Endothelial cell of umbilical vein (primary cell): ENCODE measurements around the gene EXOC3L1. TPM values are rescaled to one million over a fixed set of nuclear protein-coding genes. Genes with fewer than 3 reads are reported as not detected.

ENCODE experiments used
- BruUV-seq: library from RNA; stranded (reverse); fragments of 400-500 nt; replicated peaks from 2 replicates; lab custom pipeline; 2021; lab: Mats Ljungman, UMichigan
- CTCF ChIA-PET: fragments of 300-600, 350-600 bp; sonication (Branson Sonifier 250); formaldehyde crosslinking; loops from one replicate; lab custom pipeline; 2021; ENCODE audit warnings: antibody characterized with exemption, inconsistent platforms; lab: Charles Lee
- POLR2A ChIA-PET: fragments of 300-600, 350-600 bp; sonication (Branson Sonifier 250); formaldehyde crosslinking; loops from one replicate; lab custom pipeline; 2021; ENCODE audit warnings: antibody characterized with exemption, inconsistent platforms; lab: Charles Lee
- DNase-seq: peaks from one replicate; pipeline ENCODE4 v3.0.0-alpha.2; 2011; ENCODE audit warnings: low read depth, low spot score
- FAIRE-seq: peaks from 2 replicates; lab custom pipeline; 2011; peaks lifted over from hg19 to GRCh38; lab: Jason Lieb, UNC
- H2AFZ ChIP-seq: 2 replicates; pipeline ENCODE4 v1.6.0; 2012; ENCODE audit warnings: low read depth, low read length, control low read depth, inconsistent platforms
- H3K27ac ChIP-seq: 2 replicates; pipeline ENCODE4 v1.5.1; 2011; ENCODE audit warnings: low read depth, mild to moderate bottlenecking, control low read depth, low read length, moderate library complexity; ENCODE audit not compliant: insufficient read depth
- H3K27me3 ChIP-seq, 2 experiments: 2 replicates each; pipeline versions ENCODE4 v1.6.0 to v1.6.1; 2011; ENCODE audit warnings: low read length in 2 of 2, mixed read lengths in 1 of 2; ENCODE audit not compliant: control insufficient read depth in 2 of 2, insufficient read depth in 2 of 2
- H3K36me3 ChIP-seq, 2 experiments: 2 replicates in 1 of 2; 3 replicates in 1 of 2; pipeline ENCODE4 v1.5.1; 2011; ENCODE audit warnings: low read length in 2 of 2, mild to moderate bottlenecking in 1 of 2, moderate library complexity in 1 of 2; ENCODE audit not compliant: control insufficient read depth in 2 of 2, insufficient read depth in 2 of 2; ENCODE audit errors: extremely low read depth in 1 of 2
- H3K4me1 ChIP-seq: 3 replicates; pipeline ENCODE4 v1.5.1; 2011; ENCODE audit warnings: mild to moderate bottlenecking, low read length; ENCODE audit not compliant: control insufficient read depth, insufficient read depth; ENCODE audit errors: extremely low read depth
- H3K4me2 ChIP-seq: 2 replicates; pipeline ENCODE4 v1.6.1; 2011; ENCODE audit warnings: low read length, control low read depth, mixed read lengths; ENCODE audit not compliant: insufficient read depth
- H3K4me3 ChIP-seq, 3 experiments: fragments of 200-600 bp in 1 of 3; sonication (generic), shearing (Covaris generic) in 1 of 3; replicated peaks in 1 of 3; 2 replicates each; pipeline ENCODE4 v1.5.1; 2011 to 2016; ENCODE audit warnings: control low read depth in 3 of 3, low read length in 3 of 3, mild to moderate bottlenecking in 2 of 3, inconsistent platforms in 1 of 3, low read depth in 1 of 3, moderate library complexity in 1 of 3; ENCODE audit not compliant: insufficient read depth in 1 of 3
- H3K79me2 ChIP-seq: 2 replicates; pipeline ENCODE4 v1.6.0; 2012; ENCODE audit warnings: low read length, inconsistent platforms; ENCODE audit not compliant: control insufficient read depth, insufficient read depth
- H3K9ac ChIP-seq: replicated peaks from 2 replicates; pipeline ENCODE3; 2011; ENCODE audit warnings: low read length, control low read depth; ENCODE audit not compliant: insufficient read depth; ENCODE audit errors: extremely low read depth
- H3K9me1 ChIP-seq: replicated peaks from 3 replicates; pipeline ENCODE4 v1.6.0; 2011; ENCODE audit warnings: mild to moderate bottlenecking, low read length; ENCODE audit not compliant: control insufficient read depth, insufficient read depth; ENCODE audit errors: extremely low read depth
- H3K9me3 ChIP-seq: replicated peaks from 2 replicates; pipeline ENCODE4 v1.5.1; 2012; ENCODE audit warnings: low read length, inconsistent platforms; ENCODE audit not compliant: control insufficient read depth, insufficient read depth
- H4K20me1 ChIP-seq: replicated peaks from 2 replicates; pipeline ENCODE3; 2011; ENCODE audit warnings: mild to moderate bottlenecking, low read length; ENCODE audit not compliant: control insufficient read depth, insufficient read depth; ENCODE audit errors: extremely low read depth
- EZH2 ChIP-seq: IDR thresholded peaks from 2 replicates; pipeline ENCODE4 v1.6.1; 2012; ENCODE audit warnings: borderline replicate concordance, low read depth, mild to moderate bottlenecking, moderate library complexity, low read length, inconsistent platforms; ENCODE audit not compliant: severe bottlenecking
- FOS ChIP-seq: IDR thresholded peaks from 2 replicates; pipeline ENCODE4 v1.6.1; 2011; ENCODE audit warnings: mild to moderate bottlenecking, low read length, moderate library complexity, borderline replicate concordance; ENCODE audit not compliant: insufficient read depth
- GATA2 ChIP-seq: IDR thresholded peaks from 2 replicates; pipeline ENCODE4 v1.7.0; 2011; ENCODE audit warnings: low read depth, mild to moderate bottlenecking, moderate library complexity, mixed read lengths, low read length; ENCODE audit not compliant: insufficient read length, insufficient read depth
- JUN ChIP-seq: IDR thresholded peaks from 2 replicates; pipeline ENCODE4 v1.6.1; 2011; ENCODE audit warnings: borderline replicate concordance, low read depth; ENCODE audit not compliant: insufficient read length, insufficient read depth
- MAX ChIP-seq: IDR thresholded peaks from 2 replicates; pipeline ENCODE4 v1.6.1; 2011; ENCODE audit not compliant: insufficient read depth, insufficient read length
- MYC ChIP-seq: IDR thresholded peaks from one replicate; pipeline ENCODE4 v1.6.1; 2011; ENCODE audit warnings: mild to moderate bottlenecking, low read depth, low read length
- POLR2A ChIP-seq: IDR thresholded peaks from 2 replicates; pipeline ENCODE4 v1.6.1; 2012; ENCODE audit warnings: low read depth, mild to moderate bottlenecking, control low read depth, low read length
- POLR2AphosphoS5 ChIP-seq: IDR thresholded peaks from 2 replicates; pipeline ENCODE4 v1.6.1; 2012; ENCODE audit warnings: low read depth, mild to moderate bottlenecking, control low read depth, low read length, moderate library complexity; ENCODE audit not compliant: insufficient read depth
- dilution Hi-C: fragments of 300-500 bp; cut with MboI; formaldehyde crosslinking; loops from one replicate; pipeline ENCODE4 v1.15.0; 2019; ENCODE audit warnings: low sequenced_read_pairs; ENCODE audit not compliant: extremely low pct_ligation_motif_present
- intact Hi-C: fragments of 100-400 bp; cut with micrococcal nuclease; formaldehyde crosslinking; loops from one replicate; pipeline ENCODE4 v1.10.0; 2022
- polyA plus RNA-seq, 4 experiments: library from polyadenylated mRNA; depleted of rRNA in 3 of 4; stranded (reverse) in 3 of 4; unstranded in 1 of 4; fragments of >200 nt; gene quantifications; 2 replicates each; pipeline versions ENCODE4 v1.2.1 to v1.2.3, GENCODE V29; 2011 to 2012; ENCODE audit warnings: missing spikeins in 1 of 4
- total RNA-seq: library from RNA; stranded (reverse); gene quantifications from 2 replicates; pipeline ENCODE4 v1.2.3, GENCODE V29; 2021
- TF ChIP-seq, protein P1 (sequence below), 2 donors: IDR thresholded peaks; 1 replicate in 1 of 2; 2 replicates in 1 of 2; pipeline ENCODE4 v1.5.1; 2011; ENCODE audit warnings: low read length in 2 of 2, mild to moderate bottlenecking in 2 of 2, moderate library complexity in 2 of 2, control low read depth in 1 of 2, inconsistent platforms in 1 of 2, low read depth in 1 of 2; ENCODE audit not compliant: insufficient read depth in 1 of 2; ENCODE audit errors: extremely low read depth in 1 of 2

EXOC3L1 gene
- total and polyA plus RNA-seq, 2 donors (not counting 3 experiments of a cell fraction or from before 2014, with no cell fraction given): 10.8 to 11.6 TPM

DNA sequence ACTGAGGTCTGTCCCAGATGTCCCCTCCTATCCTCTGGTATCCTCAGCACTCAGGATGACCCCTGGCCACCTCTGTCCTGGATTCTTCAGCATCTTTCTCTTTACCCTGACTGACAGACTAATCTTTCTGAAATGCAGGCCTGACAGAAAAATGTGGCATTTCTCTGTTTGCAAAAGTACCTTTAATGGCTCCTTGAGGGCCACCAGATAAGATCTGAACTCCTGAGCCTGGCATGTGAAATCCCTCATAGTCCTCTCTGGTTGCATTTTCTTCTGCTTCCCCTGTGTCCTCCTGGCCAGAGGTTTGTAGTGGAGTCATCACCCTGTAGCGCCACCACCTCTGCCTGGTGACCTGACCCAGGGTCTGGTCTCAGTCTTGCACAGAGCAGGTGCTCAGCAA, 6.9 kb upstream of the EXOC3L1 start:
- TF ChIP-seq JUN (no peak), FOS (no peak)
- intact Hi-C loops (loop anchor here (10.0 kb wide), 1 partner anchor 198 kb away; the partner anchor contains the start of gene TPPP3), dilution Hi-C loops (no loop called here)
- no peak overlapping the region for H3K27ac ChIP-seq
- no peaks in the 10 kb centered on the region for H3K27me3 ChIP-seq
- no peaks in the 10 kb centered on the region for H3K9me3 ChIP-seq
- peaks cover 19 to 52% of the 10 kb centered on the region in 2 experiments for H3K36me3 ChIP-seq
- no peak overlapping the region for H3K9ac ChIP-seq
- DNase-seq (no peak), FAIRE-seq (no peak)
- ChIA-PET CTCF (interaction anchor here (1.5 to 2.4 kb wide), 6 partner anchors 10 to 64 kb away, joined by 3 to 9 read pairs (median 6); no protein-coding TSS in a partner anchor), POLR2A (interaction anchor here (1.7 kb wide), 1 partner anchor 51 kb away, joined by 6 read pairs; the partner anchor contains the start of gene FHOD1)
- BruUV-seq: no TSS peak
- H4K20me1 ChIP-seq: no peaks in the 10 kb centered on the region
- H2AFZ ChIP-seq: no peak overlapping the region
- H3K4me1 ChIP-seq: peaks cover 17% of the 10 kb centered on the region
- H3K9me1 ChIP-seq: no peaks in the 10 kb centered on the region
- H3K79me2 ChIP-seq: peaks cover 46% of the 10 kb centered on the region
- no peak overlapping the region for H3K4me3 ChIP-seq
- H3K4me2 ChIP-seq: no peak overlapping the region

GRCh38 chr16:67195676-67196075, 5.7 kb upstream of the EXOC3L1 start:
- no peak overlapping the region for H3K4me3 ChIP-seq
- H3K36me3 ChIP-seq: peaks cover 19 to 43% of the 10 kb centered on the region in 2 experiments
- H4K20me1 ChIP-seq: no peaks in the 10 kb centered on the region
- no peak overlapping the region for H2AFZ ChIP-seq
- no peaks in the 10 kb centered on the region for H3K9me1 ChIP-seq
- no peak overlapping the region for H3K4me2 ChIP-seq
- CTCF ChIA-PET: no interaction called here
- no peak overlapping the region for H3K9ac ChIP-seq
- no peak overlapping the region for H3K27ac ChIP-seq
- dilution Hi-C loops: no loop called here
- POLR2A ChIA-PET: no interaction called here
- TF ChIP-seq GATA2: no peak
- TF ChIP-seq, protein P1, sequence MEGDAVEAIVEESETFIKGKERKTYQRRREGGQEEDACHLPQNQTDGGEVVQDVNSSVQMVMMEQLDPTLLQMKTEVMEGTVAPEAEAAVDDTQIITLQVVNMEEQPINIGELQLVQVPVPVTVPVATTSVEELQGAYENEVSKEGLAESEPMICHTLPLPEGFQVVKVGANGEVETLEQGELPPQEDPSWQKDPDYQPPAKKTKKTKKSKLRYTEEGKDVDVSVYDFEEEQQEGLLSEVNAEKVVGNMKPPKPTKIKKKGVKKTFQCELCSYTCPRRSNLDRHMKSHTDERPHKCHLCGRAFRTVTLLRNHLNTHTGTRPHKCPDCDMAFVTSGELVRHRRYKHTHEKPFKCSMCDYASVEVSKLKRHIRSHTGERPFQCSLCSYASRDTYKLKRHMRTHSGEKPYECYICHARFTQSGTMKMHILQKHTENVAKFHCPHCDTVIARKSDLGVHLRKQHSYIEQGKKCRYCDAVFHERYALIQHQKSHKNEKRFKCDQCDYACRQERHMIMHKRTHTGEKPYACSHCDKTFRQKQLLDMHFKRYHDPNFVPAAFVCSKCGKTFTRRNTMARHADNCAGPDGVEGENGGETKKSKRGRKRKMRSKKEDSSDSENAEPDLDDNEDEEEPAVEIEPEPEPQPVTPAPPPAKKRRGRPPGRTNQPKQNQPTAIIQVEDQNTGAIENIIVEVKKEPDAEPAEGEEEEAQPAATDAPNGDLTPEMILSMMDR (IDR thresholded peaks at IDR 0.05; ENCODE audit: extremely low read depth in 1 of 2, insufficient read depth in 1 of 2, low read depth in 1 of 2, low read length in 2 of 2): no peak
- no peak for TF ChIP-seq JUN
- no peak for TF ChIP-seq POLR2AphosphoS5
- TF ChIP-seq FOS: no peak
- TF ChIP-seq EZH2: no peak
- TF ChIP-seq POLR2A: no peak
- no peak for TF ChIP-seq MYC
- no peak for TF ChIP-seq MAX
- peaks cover 29% of the 10 kb centered on the region for H3K4me1 ChIP-seq
- BruUV-seq: no TSS peak
- FAIRE-seq (no peak), DNase-seq (no peak)
- no peaks in the 10 kb centered on the region for H3K27me3 ChIP-seq
- H3K79me2 ChIP-seq: peaks cover 46% of the 10 kb centered on the region
- intact Hi-C loops: loop anchor here (10.0 kb wide), 1 partner anchor 199 kb away; the partner anchor contains the start of gene TPPP3
- no peaks in the 10 kb centered on the region for H3K9me3 ChIP-seq
